Neural crest cell (in vitro differentiated cells): ENCODE results near the gene RABGAP1. TPM values are rescaled to one million over a fixed set of nuclear protein-coding genes. Genes with fewer than 3 reads are reported as not detected.

Experiments used
- DNase-seq: peaks from one replicate; pipeline ENCODE4 v3.0.0; 2021; ENCODE audit warnings: low read depth, mixed read lengths, low spot score
- H3K27ac Mint-ChIP-seq: one replicate; pipeline ENCODE4 v1.8.0; 2021; ENCODE audit warnings: mild to moderate bottlenecking, mixed read lengths; ENCODE audit not compliant: unreplicated experiment
- H3K27me3 Mint-ChIP-seq: 2 replicates; pipeline ENCODE4 v1.8.0; 2021; ENCODE audit warnings: low read depth, mild to moderate bottlenecking, mixed read lengths
- H3K36me3 Mint-ChIP-seq: 2 replicates; pipeline ENCODE4 v1.8.0; 2021; ENCODE audit warnings: low read depth, mild to moderate bottlenecking, mixed read lengths
- H3K4me1 Mint-ChIP-seq: 2 replicates; pipeline ENCODE4 v1.8.0; 2021; ENCODE audit warnings: mixed read lengths
- H3K4me3 Mint-ChIP-seq: one replicate; pipeline ENCODE4 v1.8.0; 2021; ENCODE audit warnings: mild to moderate bottlenecking, mixed read lengths
- H3K9me3 Mint-ChIP-seq: 2 replicates; pipeline ENCODE4 v1.8.0; 2021; ENCODE audit warnings: mixed read lengths
- total RNA-seq: library from RNA; stranded (reverse); gene quantifications from 2 replicates; pipeline ENCODE4 v1.2.1, GENCODE V29; 2021
- TF ChIP-seq, protein P1 (sequence below): fragments of 200-600 bp; sonication (generic); conservative IDR thresholded peaks from 2 replicates; pipeline ENCODE4 v1.5.0; 2021; ENCODE audit warnings: antibody characterized with exemption, mild to moderate bottlenecking

Gene RABGAP1
- total RNA-seq, 1 donor from 2014 or later: 59.5 TPM

DNA sequence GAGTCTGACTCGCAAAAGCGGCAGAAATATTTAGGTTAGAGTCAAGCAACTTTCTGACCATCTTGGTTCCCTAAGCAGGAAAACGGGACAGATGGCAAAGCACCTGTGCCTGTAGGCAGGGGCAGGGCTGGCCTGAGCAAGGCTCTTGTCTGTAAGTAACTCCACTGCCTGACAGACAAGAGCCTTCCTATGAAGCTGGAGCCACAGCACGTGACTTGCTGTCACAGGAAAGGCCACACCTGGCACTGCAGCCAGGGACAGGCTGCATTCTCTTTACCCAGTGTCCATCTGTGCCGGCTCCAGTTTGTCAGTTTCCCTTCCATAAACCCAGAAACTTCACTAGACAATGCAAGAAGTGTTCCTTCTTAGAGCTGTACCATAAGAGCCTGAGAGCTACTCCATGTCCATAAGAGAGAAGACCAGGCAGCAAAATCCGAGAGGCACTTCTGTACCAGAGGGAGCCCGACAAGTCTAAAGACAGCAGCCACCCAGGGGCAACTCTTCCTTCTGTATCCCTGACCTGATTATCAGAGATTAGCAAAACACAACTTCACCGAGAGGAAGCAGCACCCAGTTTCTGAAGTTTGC lies 170.7 kb downstream of the RABGAP1 start:
- Mint-ChIP-seq H3K4me3 (no peak overlapping the region), H3K4me1 (no peaks in the 10 kb centered on the region), H3K27me3 (no peaks in the 10 kb centered on the region), H3K36me3 (peaks cover 13% of the 10 kb centered on the region), H3K27ac (no peak overlapping the region), H3K9me3 (no peaks in the 10 kb centered on the region)
- no peak for DNase-seq
- TF ChIP-seq, protein P1, sequence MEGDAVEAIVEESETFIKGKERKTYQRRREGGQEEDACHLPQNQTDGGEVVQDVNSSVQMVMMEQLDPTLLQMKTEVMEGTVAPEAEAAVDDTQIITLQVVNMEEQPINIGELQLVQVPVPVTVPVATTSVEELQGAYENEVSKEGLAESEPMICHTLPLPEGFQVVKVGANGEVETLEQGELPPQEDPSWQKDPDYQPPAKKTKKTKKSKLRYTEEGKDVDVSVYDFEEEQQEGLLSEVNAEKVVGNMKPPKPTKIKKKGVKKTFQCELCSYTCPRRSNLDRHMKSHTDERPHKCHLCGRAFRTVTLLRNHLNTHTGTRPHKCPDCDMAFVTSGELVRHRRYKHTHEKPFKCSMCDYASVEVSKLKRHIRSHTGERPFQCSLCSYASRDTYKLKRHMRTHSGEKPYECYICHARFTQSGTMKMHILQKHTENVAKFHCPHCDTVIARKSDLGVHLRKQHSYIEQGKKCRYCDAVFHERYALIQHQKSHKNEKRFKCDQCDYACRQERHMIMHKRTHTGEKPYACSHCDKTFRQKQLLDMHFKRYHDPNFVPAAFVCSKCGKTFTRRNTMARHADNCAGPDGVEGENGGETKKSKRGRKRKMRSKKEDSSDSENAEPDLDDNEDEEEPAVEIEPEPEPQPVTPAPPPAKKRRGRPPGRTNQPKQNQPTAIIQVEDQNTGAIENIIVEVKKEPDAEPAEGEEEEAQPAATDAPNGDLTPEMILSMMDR: no peak

DNA sequence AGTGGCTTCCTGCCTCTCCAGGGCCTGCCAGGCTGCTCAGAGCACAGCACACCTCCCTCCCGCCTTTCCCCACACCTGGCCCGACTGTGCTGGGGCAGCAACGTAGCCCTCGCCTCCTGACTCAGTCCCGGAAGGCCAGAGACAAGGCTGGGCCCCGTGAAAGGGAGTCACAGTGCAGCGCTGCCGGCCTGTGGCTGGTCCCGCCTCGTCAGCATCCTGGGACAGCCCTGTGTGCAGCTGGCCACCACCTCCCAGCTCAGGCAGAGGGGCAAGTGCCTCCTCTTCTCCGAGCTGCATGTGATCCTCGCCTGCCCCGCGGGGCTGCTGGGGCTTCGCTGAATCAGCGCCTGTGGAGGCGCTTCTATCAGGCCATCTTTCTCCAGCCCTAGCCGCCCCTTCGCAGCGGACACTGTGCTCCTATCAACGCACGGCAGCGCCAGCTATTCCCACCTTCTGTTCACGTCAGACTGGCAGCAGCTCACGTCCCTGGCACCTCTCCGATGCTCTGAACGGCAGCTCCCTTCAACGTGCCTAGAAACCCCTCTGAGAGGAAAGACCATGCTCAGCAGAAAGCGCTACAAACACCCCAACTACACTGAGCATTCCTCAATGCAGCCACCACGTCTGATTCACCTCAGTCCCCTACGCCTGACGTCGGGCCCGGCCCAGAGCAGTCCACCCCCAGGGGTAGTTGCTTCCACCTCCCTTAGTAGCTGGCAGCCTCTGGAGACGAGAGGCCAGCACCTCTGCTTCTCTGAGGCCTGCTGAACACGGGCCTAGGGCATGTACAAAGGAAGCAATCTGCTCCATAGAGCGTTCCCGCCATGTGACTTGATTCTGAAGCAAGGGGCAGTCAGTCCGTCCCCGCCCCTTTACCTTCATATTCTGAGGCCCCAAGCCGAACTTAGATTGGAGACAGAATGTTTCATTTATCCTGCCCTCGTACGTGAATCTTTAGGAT lies 171.5 kb downstream of the RABGAP1 start:
- Mint-ChIP-seq H3K4me1 (no peaks in the 10 kb centered on the region), H3K27me3 (no peaks in the 10 kb centered on the region), H3K36me3 (peaks cover 13% of the 10 kb centered on the region), H3K9me3 (no peaks in the 10 kb centered on the region), H3K27ac (no peak overlapping the region), H3K4me3 (peak overlapping the region; percentile 55)
- DNase-seq: no peak
- TF ChIP-seq, protein P1: no peak

DNA sequence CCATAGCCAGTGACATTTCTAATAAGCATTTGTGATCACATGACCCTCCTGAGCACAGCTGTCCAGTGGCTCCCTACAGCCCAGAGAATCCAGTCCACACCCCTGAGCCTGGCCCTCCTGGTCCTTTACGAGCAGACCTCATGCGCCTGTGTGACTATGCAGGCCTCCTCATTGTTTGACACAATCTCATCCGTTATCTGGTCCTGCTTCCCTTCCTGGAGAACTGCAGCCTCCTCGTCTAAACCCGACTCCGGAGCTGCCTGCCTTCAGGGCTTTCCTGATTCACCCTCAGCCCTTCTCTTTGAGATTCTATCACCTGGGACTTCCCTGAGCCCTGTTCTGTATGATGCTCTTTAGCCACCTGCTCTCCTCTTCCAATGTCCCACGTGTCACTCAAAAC lies 172.4 kb downstream of the RABGAP1 start:
- peaks cover 12% of the 10 kb centered on the region for H3K36me3 Mint-ChIP-seq
- TF ChIP-seq, protein P1: no peak
- peak overlapping the region; percentile 55 for H3K4me3 Mint-ChIP-seq
- no peak overlapping the region for H3K27ac Mint-ChIP-seq
- H3K9me3 Mint-ChIP-seq: no peaks in the 10 kb centered on the region
- no peaks in the 10 kb centered on the region for H3K4me1 Mint-ChIP-seq
- DNase-seq: no peak
- no peaks in the 10 kb centered on the region for H3K27me3 Mint-ChIP-seq

DNA sequence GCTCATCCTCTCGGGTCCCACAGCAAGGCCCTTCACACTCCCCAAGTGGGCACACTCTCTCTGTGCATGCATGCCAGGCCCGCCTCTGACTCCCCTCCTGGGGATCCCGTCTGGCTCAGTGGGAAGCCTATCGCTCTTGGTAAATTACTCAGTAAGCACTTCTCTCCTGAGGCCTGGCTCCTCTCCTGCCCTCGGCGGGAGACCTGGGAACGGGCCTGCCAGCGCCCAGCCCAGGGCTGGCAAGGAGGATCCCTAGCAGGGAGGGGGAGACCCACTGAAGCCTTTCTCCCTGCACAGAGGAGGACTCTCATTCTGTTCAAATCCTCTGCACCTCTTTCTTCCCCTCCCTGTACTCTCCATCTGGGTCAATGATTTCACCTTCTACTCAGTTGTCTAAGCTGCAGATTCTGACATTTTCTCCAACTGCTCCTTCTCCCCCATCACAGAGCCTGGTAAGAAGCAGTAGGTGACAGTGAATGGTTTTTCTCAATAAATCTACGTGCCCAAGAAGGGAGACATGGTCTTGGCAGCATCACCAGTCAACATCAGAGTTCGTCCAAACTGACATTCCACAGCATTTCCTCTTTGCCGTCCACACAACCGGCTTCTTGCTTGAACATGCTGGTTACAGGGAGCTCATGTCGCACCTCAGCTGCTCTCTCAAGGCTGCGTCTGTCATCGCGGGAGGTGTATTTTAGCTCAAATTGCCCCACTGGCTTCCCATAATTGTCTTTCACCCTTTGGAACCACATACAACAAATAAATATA lies 174.5 kb downstream of the RABGAP1 start:
- H3K4me3 Mint-ChIP-seq: peak overlapping the region; percentile 3
- peaks cover 17% of the 10 kb centered on the region for H3K36me3 Mint-ChIP-seq
- no peaks in the 10 kb centered on the region for H3K27me3 Mint-ChIP-seq
- no peak for DNase-seq
- H3K27ac Mint-ChIP-seq: peak overlapping the region; percentile 76
- no peaks in the 10 kb centered on the region for H3K9me3 Mint-ChIP-seq
- peaks cover 5% of the 10 kb centered on the region for H3K4me1 Mint-ChIP-seq
- TF ChIP-seq, protein P1: no peak

DNA sequence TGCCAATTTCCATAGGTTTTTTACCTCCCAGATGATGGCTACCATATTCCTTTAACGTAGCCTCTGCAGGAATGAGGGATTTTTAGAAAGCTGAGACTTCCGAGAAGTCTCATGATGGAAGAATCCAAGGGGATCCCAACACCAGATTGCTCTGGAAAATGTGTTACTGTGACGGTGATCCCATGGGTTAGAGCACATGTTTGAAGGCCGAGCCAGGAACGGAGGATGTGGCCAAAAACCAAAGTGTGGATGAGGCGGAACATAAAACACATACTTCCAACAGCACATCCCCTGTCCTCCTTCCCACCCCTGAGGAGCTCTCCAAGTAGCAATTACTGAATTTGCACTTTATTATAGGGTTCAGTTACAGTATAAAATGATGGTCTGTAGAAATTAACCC lies 175.2 kb downstream of the RABGAP1 start:
- H3K9me3 Mint-ChIP-seq: no peaks in the 10 kb centered on the region
- TF ChIP-seq, protein P1: no peak
- H3K36me3 Mint-ChIP-seq: peaks cover 17% of the 10 kb centered on the region
- H3K27me3 Mint-ChIP-seq: no peaks in the 10 kb centered on the region
- no peak for DNase-seq
- H3K27ac Mint-ChIP-seq: peak overlapping the region; percentile 69
- no peak overlapping the region for H3K4me3 Mint-ChIP-seq
- H3K4me1 Mint-ChIP-seq: peaks cover 5% of the 10 kb centered on the region
